Upper lobe of left lung (tissue), 6 donors: ENCODE measurements around the gene IQCH. TPM values are rescaled to one million over a fixed set of nuclear protein-coding genes. Genes with fewer than 3 reads are reported as not detected.
"Not testable (repeated sequence)": the region's sequence is repeated elsewhere in the genome, so short reads cannot be mapped to it uniquely, and the experiment has no call there.

Source experiments
- ATAC-seq, 2 donors: fragments of 200-7000 bp; cut with Tn5 transposase; one replicate each; pipeline ENCODE4 v1.9.1; 2022; ENCODE audit warnings: mild to moderate bottlenecking in 2 of 2, moderate library complexity in 2 of 2; ENCODE audit not compliant: low FRiP score in 2 of 2
- DNase-seq, 2 donors: peaks; one replicate each; pipeline ENCODE4 v3.0.0-alpha.2; 2019 to 2020
- H3K27ac ChIP-seq, 4 donors: fragments of 200-600 bp; sonication (generic); one replicate each; pipeline ENCODE4 v1.5.1; 2016 to 2019
- H3K27me3 ChIP-seq, 4 donors: fragments of 200-600 bp; sonication (generic); one replicate each; pipeline ENCODE4 v1.5.1; 2017 to 2019
- H3K36me3 ChIP-seq, 4 donors: fragments of 200-600 bp; sonication (generic); one replicate each; pipeline ENCODE4 v1.5.1; 2016 to 2019
- H3K4me1 ChIP-seq, 4 donors: fragments of 200-600 bp; sonication (generic); one replicate each; pipeline ENCODE4 v1.5.1; 2018 to 2019
- H3K4me3 ChIP-seq, 4 donors: fragments of 200-600 bp; sonication (generic); one replicate each; pipeline ENCODE4 v1.5.1; 2017 to 2019; ENCODE audit warnings: mild to moderate bottlenecking in 2 of 4, moderate library complexity in 1 of 4
- H3K9me3 ChIP-seq, 4 donors: fragments of 200-600 bp; sonication (generic); one replicate each; pipeline ENCODE4 v1.5.1; 2018 to 2019
- CTCF ChIP-seq, 6 experiments: fragments of 450-650 bp in 4 of 6; fragments of 200-600 bp in 2 of 6; sonication (generic) in 2 of 6; IDR thresholded peaks; one replicate each; pipeline ENCODE4 v1.5.1; 2016 to 2019; ENCODE audit warnings: antibody characterized with exemption in 6 of 6
- EP300 ChIP-seq, 4 donors: sonication (generic); formaldehyde crosslinking; IDR thresholded peaks; one replicate each; pipeline ENCODE4 v1.5.1; 2017; ENCODE audit warnings: antibody characterized with exemption in 4 of 4, control low read depth in 2 of 4
- POLR2A ChIP-seq, 4 donors: fragments of 450-650 bp; IDR thresholded peaks; one replicate each; pipeline ENCODE4 v1.5.1; 2016 to 2017; ENCODE audit warnings: antibody characterized with exemption in 4 of 4, mild to moderate bottlenecking in 2 of 4
- POLR2AphosphoS5 ChIP-seq, 2 donors: sonication (generic); formaldehyde crosslinking; IDR thresholded peaks; one replicate each; pipeline ENCODE4 v1.5.1; 2017; ENCODE audit warnings: antibody characterized with exemption in 2 of 2
- WGBS, 2 donors: methylation state at CpG; one replicate each; pipeline ENCODE4 v1.1.5; 2017 to 2018; 5-methylcytosine and 5-hydroxymethylcytosine counted together
- total RNA-seq, 6 donors: library from RNA; depleted of rRNA in 4 of 6; stranded (reverse); fragments of >200 nt in 4 of 6; gene quantifications; one replicate each; pipeline versions ENCODE4 v1.1.0 to v1.2.1, GENCODE V29; 2016 to 2021
- donor health status: DM: no; HTN: no; CAD: no; lungs with moderate emphysema.
- donor health status: DM: no; HTN: yes; CAD: no; lungs with severe emphysema.

The IQCH gene
- total RNA-seq, 6 donors from 2014 or later = 1.0 to 18.0 (median 2.7) TPM

- Histone ChIP-seq H3K4me1 (no peaks in the 10 kb centered on the region), H3K27ac (no peak overlapping the region), H3K36me3 (no peaks in the 10 kb centered on the region), H3K9me3 (no peaks in the 10 kb centered on the region), H3K27me3 (no peaks in the 10 kb centered on the region), H3K4me3 (no peak overlapping the region)
- no peak for TF ChIP-seq EP300 (IDR thresholded peaks at IDR 0.05)
- no peak for TF ChIP-seq POLR2AphosphoS5 (IDR thresholded peaks at IDR 0.05)
- no peak for TF ChIP-seq CTCF (IDR thresholded peaks at IDR 0.05)
- TF ChIP-seq POLR2A (IDR thresholded peaks at IDR 0.05) = no peak
- ATAC-seq = no peak
- DNase-seq = no peak
- 91 to 92% methylated on average over 3 of the region's 3 CpGs for WGBS, 2 donors
These were observed 165.1 kb downstream of the IQCH start for GRCh38 chr15:67419705-67420104.

- ATAC-seq = no peak
- Histone ChIP-seq H3K9me3 (no peaks in the 10 kb centered on the region), H3K27ac (no peak overlapping the region), H3K4me1 (no peaks in the 10 kb centered on the region), H3K27me3 (no peaks in the 10 kb centered on the region), H3K4me3 (no peak overlapping the region), H3K36me3 (no peaks in the 10 kb centered on the region)
- 68 to 76% methylated on average over 2 of the region's 2 CpGs for WGBS, 2 donors
- no peak for DNase-seq
- TF ChIP-seq CTCF (IDR thresholded peaks at IDR 0.05) (no peak), POLR2A (IDR thresholded peaks at IDR 0.05) (no peak), POLR2AphosphoS5 (IDR thresholded peaks at IDR 0.05) (no peak), EP300 (IDR thresholded peaks at IDR 0.05) (no peak)
These were observed 165.6 kb downstream of the IQCH start for GRCh38 chr15:67420137-67420536.

- H3K27me3 ChIP-seq = no peaks in the 10 kb centered on the region
- H3K4me3 ChIP-seq = no peak overlapping the region
- TF ChIP-seq EP300 (IDR thresholded peaks at IDR 0.05) (no peak), POLR2AphosphoS5 (IDR thresholded peaks at IDR 0.05) (no peak), CTCF (IDR thresholded peaks at IDR 0.05) (no peak), POLR2A (IDR thresholded peaks at IDR 0.05) (no peak)
- no peak overlapping the region for H3K27ac ChIP-seq
- ATAC-seq (no peak), DNase-seq (no peak)
- no peaks in the 10 kb centered on the region for H3K9me3 ChIP-seq
- no peaks in the 10 kb centered on the region for H3K4me1 ChIP-seq
- no peaks in the 10 kb centered on the region for H3K36me3 ChIP-seq
- WGBS, 2 donors = 90 to 92% methylated on average over 6 of the region's 6 CpGs
These were observed 166.5 kb downstream of the IQCH start for GRCh38 chr15:67421105-67421504.

GRCh38 chr15:67422296-67422695 lies 167.7 kb downstream of the IQCH start:
- H3K27me3 ChIP-seq = no peaks in the 10 kb centered on the region
- WGBS, 2 donors = 71 to 83% methylated on average over 1 of the region's 1 CpG
- no peaks in the 10 kb centered on the region for H3K9me3 ChIP-seq
- H3K27ac ChIP-seq = no peak overlapping the region
- TF ChIP-seq CTCF (IDR thresholded peaks at IDR 0.05) (no peak), POLR2AphosphoS5 (IDR thresholded peaks at IDR 0.05) (no peak), POLR2A (IDR thresholded peaks at IDR 0.05) (no peak), EP300 (IDR thresholded peaks at IDR 0.05) (no peak)
- H3K4me3 ChIP-seq = no peak overlapping the region
- H3K36me3 ChIP-seq = no peaks in the 10 kb centered on the region
- no peaks in the 10 kb centered on the region for H3K4me1 ChIP-seq
- no peak for DNase-seq
- ATAC-seq = no peak

- H3K9me3 ChIP-seq = no peaks in the 10 kb centered on the region
- DNase-seq (peak in 1 of 2 donors; percentile 26), ATAC-seq (peak; percentile 81)
- 55 to 56% methylated on average over 3 of the region's 3 CpGs for WGBS, 2 donors
- no peaks in the 10 kb centered on the region for H3K4me1 ChIP-seq
- H3K27ac ChIP-seq = no peak overlapping the region
- H3K27me3 ChIP-seq = no peaks in the 10 kb centered on the region
- no peak overlapping the region for H3K4me3 ChIP-seq
- TF ChIP-seq CTCF (IDR thresholded peaks at IDR 0.05) (peak; percentile 43 to 78 (median 68)), EP300 (IDR thresholded peaks at IDR 0.05) (no peak)
- H3K36me3 ChIP-seq = no peaks in the 10 kb centered on the region
These were observed 179.0 kb downstream of the IQCH start for GRCh38 chr15:67433495-67434099.

GRCh38 chr15:67436351-67437250 lies 182.0 kb downstream of the IQCH start:
- DNase-seq = not testable (repeated sequence)

More at GRCh38 chr15:67436351-67437250, 182.0 kb downstream of the IQCH start:
- H3K9me3 ChIP-seq, H3K27ac ChIP-seq, H3K4me3 ChIP-seq, H3K4me1 ChIP-seq, H3K36me3 ChIP-seq, H3K27me3 ChIP-seq, ATAC-seq: not testable (repeated sequence)
- WGBS, 2 donors = 92 to 95% methylated on average over 10 to 13 of the region's 13 CpGs
